ENCODE measurements around the gene USP28.

USP28 gene

DNA sequence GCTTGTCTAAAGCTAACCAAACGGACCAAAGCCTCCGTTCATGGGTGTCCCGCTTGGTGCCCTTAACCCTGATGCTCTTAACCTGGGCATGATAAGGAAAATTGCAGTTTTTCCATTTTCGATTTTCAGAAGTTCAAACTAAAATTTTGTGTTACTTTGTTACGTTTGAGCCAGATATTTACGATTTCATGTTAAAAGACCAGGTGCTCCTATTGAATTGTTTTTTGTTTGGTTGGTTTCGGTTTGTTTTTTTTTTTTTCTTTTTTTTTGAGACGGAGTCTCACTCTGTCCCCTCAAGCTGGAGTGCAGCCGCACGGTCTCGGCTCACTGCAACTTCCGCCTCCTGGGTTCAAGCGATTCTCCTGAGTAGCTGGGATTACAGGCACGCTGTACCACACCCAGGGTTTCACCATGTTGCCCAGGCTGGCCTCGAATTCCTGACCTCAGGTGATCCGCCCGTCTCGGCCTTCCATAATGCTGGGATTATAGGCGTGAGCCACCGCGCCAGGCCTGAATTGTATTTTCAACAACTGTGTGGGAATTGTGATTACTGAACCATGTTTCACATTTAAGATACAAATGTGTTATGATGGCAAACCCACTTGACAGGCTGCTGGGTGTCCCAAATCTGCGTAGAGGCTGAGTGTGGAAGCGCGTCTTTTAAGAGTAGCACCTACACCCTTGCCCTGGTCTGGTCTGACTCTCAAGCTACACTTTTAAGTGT is 864 bp upstream of the USP28 start:
- no peak for DNase-seq

- DNase-seq = peak; percentile 37
Observed at GRCh38 chr11:113874581-113875233, 665 bp downstream of the USP28 start.

DNA sequence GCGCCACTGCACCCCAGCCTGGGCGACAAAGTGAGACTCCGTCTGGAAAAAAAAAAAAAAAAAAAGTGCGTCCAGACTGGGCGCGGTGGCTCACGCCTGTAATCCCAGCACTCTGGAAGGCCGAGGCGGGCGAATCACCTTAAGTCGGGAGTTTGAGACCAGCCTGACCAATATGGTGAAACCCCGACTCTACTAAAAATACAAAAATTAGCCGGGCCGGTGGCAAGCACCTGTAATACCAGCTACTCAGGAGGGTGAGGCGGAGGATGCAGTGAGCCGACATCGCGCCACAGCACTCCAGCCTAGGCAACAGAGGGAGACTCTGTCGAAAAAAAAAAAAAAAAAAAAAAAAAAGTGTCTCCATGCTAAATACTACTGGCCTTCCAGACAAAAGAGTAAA is 1.3 kb downstream of the USP28 start:
- no peak for DNase-seq

DNA sequence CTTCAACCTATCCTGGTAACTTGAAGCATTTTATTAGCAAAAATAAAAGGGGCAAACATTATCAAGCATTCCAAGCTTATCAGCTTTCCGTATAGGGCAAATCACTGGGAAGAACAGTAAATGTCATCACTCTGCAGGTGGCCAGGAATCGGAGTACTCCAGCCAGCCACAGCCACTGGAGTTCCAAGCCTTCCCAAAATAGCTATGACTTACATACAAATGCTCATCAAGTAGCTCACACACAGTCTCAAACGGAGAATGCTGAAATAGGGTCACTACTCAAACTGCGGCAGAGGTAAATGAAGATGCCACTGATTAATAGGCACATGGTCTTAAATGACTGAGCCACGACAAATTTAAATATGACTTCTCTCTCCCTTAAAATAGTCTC is 2.1 kb downstream of the USP28 start:
- no peak for DNase-seq

GRCh38 chr11:113871336-113871735 is 4.0 kb downstream of the USP28 start:
- DNase-seq = no peak

DNA sequence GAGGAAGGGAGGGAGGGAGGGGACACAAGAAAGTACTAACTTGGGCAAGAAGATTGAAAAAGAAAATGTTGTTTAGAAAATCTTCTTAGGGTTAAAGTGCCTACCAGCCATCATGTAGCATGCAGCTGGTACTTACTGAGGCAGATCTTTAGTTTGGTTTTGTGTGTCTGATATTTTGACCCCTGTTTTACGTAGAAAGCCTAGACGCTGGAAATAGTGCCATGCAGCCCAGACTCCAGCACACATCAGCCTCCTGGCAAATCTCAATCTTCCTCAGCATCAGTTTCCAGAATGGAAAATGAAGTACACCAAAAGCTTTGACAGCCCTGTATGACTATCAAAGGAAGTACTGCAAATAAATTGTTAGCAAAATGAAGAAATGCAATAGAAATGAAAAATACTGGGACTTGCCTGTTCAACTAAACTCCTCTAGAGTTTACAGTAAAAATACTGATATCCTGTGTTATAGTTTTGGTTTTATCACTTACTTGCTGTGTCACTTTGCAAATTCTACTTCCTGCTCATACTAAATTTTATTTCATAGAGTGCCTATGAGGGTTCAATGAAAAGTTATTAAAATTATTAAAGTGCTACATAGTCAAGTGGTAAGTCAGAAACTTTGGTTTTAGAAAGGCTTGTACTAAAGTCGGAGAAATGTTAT is 7.4 kb downstream of the USP28 start:
- DNase-seq = no peak

DNA sequence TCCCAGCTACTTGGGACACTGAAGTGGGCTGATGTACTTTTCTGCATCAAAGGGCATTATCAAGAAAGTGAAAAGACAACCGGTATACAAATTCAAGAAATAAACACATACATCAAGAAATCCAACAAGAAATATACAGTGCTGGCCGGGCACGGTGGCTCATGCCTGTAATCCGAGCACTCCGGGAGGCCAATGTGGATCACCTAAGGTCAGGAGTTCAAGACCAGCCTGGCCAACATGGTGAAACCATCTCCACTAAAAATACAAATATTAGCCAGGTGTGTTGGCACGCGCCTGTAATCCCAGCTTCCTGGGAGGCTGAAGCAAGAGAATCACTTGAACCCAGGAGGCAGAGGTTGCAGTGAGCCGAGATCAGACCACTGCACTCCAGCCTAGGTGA is 9.5 kb downstream of the USP28 start:
- no peak for DNase-seq

GRCh38 chr11:113864410-113864809 is 11.0 kb downstream of the USP28 start:
- DNase-seq = no peak

- peak; percentile 31 for DNase-seq
Observed at GRCh38 chr11:113862435-113862834, 12.9 kb downstream of the USP28 start.

DNA sequence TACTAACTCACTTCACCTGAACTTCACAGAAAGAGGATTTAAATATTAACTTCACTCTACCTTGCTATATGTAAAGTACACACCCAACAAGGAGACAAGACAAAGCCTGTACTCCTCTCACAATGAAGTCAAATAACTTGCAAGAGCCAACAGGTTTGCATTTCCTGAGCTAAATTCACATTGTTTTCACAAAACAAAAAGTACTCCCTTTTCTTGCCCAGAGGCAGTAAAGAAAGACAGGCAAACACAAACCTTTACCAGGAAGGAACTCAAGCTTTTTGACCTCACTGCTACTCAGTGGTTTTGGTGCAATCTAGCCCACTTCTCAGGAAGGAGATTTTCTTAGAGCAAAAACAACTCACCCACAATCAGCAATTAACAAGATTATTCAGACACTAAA is 15.7 kb downstream of the USP28 start:
- no peak for DNase-seq

DNA sequence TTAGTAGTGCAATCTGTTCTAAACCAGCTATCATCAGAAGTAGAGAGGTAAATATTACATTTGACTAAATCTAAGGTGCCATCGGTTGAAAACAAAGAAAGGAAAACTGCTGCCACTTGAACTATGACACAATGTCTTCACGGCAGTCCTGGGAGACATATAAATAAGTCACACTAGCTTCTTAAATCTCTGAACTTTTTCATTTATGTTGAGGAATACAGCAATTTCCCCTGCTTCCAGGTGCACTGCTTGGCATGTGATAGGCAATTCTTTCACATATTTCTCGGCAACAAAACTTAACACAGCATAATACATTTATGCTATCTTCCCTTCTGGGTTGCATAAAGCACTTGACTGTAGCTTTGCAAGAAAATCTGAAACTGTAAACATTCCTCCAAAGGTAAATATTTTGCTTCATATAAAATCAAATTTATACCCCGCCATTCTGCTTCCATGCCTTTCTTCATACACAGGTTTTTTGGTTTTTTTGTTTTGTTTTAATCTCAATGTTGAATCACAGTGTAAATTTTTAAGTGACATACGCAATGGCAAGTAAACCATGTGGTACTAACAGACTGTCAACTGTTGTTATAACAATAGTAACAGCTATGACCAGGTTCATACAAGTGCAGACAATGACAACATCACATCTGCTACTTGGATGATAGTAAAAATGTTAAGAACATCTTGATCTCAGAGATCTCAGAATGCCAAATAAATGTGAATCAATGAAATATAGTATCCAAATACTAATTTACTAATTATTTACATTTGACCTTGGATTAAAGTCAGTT is 18.2 kb downstream of the USP28 start:
- DNase-seq = no peak

DNA sequence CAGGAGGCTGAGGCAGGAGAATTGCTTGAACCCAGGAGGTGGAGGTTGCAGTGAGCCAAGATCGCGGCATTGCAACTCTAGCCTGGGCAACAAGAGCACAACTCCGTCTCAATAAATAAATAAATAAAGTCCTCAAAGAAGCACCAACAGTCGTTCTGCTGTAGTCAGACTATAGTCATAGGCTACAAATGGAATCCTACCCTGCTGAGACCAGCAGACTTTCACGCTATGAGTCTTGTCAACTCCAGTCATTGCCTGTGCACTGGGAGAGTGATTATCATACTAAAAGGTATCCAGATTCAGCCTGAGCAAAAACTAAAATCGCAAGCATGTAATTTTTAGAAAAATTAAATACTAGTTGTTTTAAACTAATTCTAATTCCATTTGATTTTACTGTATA is 19.6 kb downstream of the USP28 start:
- DNase-seq = no peak

- DNase-seq = no peak
Observed at GRCh38 chr11:113850188-113850587, 25.2 kb downstream of the USP28 start.

DNA sequence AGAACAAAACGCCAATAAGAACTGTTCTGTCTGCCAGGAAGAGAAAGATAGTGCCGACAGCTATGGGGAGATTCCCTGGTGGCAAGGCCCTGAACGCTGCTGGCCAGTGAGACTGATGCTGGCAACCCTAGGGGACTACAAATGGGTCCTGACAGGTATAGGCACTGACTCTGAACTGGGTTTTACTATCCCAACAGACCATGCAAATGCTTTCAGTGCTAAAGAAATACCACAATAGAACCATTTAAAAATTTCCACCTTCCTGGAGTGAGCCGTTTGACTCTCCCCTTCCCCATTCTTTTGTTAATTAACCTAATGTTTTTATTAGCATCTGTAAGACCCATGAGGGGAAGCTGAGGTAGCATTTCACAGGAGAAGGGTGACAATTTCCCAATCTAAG is 25.7 kb downstream of the USP28 start:
- DNase-seq = no peak

GRCh38 chr11:113847580-113847979 is 27.8 kb downstream of the USP28 start:
- DNase-seq = no peak

- no peak for DNase-seq
Observed at GRCh38 chr11:113847111-113847510, 28.3 kb downstream of the USP28 start.

- no peak for DNase-seq
Observed at GRCh38 chr11:113841691-113842090, 33.7 kb downstream of the USP28 start.

DNA sequence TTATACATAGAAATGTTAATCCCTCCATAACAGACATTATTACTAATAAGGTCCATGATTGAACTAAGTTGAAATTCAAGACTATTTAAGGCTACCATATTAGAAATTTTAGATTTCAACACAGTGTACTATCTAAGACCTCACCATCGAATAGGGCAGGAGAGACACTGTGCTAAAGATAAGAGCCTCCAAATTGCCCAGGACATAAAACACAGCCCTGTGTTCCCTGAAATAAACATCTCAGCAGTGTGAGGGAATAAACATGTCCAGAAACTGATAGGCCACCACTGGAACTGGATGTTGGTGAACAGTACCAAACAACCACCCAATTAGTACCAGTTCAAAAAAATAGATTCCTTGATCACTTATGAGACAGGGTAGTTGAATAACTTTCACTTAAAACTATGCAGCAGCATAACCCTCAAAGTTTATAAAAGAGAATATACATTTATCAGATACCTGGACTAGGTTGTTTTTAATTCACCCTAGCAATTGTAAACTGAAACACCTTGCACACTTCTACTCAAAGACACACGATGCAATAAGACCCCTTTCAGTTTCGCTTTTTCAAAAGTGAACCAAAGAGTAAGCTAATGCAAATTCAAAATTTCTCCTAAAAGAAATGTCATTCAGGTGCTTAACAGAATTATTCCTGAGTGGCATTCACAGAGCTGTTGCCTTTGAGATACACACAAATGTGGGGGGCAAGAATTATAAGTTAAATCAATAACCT is 34.3 kb downstream of the USP28 start:
- no peak for DNase-seq

GRCh38 chr11:113839842-113840241 is 35.5 kb downstream of the USP28 start:
- DNase-seq = no peak

DNA sequence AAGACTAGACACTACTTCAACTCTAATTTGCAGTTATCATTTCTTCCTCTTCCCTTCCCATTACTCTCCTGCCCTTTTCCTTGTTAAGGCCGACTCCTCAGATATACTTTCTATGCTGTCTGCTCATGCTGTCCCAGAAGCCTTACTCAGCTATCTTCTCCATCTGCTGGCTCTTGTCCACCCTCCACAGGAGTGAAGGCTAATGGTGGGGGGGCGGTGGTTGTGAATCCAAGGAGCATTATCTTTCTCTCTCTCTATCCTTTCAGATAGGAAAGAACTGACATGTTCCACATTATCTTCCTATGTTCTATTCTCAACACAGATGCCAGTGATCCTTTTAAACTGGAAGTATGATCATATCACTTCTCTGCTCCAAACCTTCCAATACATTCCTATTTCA is 37.4 kb downstream of the USP28 start:
- DNase-seq = no peak

GRCh38 chr11:113835306-113835705 is 40.1 kb downstream of the USP28 start:
- DNase-seq = no peak

DNA sequence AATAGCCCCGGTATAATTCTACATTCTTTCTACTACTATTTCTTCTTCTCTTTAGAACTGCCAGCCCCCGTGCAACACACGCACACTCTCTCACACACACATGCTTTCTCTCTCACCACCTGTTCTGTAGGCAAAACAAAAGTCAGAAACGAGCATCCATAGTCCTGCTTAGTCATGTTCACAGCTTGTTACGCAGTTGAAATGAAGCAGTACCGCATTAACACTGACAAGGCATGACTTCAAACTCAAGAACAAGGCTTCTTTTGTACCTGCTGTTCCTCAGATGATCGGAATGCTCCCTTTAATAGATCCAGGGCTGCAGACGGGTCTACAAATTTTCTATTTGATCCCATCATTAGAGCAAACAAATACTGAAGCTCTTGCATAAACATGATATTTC is 42.2 kb downstream of the USP28 start:
- no peak for DNase-seq

- DNase-seq = no peak
Observed at GRCh38 chr11:113831314-113831713, 44.1 kb downstream of the USP28 start.

All from EL (cell line).